ENCODE data around the gene ULK1.

ULK1 gene

GRCh38 chr12:131928080-131928710 is 33.8 kb downstream of the ULK1 start:
- WGBS = 22% methylated on average over 33 of the region's 33 CpGs
- Histone ChIP-seq H3K36me3 (ENCODE audit: insufficient read depth, low read length) (peaks cover 26% of the 10 kb centered on the region), H3K9ac (ENCODE audit: low read depth, low read length) (peak overlapping the region; percentile 84), H3K4me1 (ENCODE audit: insufficient read depth, low read length) (no peaks in the 10 kb centered on the region), H3K27ac (ENCODE audit: low read depth, low read length) (no peak overlapping the region), H3K4me3 (ENCODE audit: low read length) (peak overlapping the region; percentile 89), H3K9me3 (ENCODE audit: insufficient read depth, low read depth, low read length) (0 out of 2 replicates have a peak, but pooled peaks cover 3% of the 10 kb centered on the region), H3K27me3 (ENCODE audit: insufficient read depth, low read length) (no peaks in the 10 kb centered on the region)

- H3K36me3 ChIP-seq (ENCODE audit: insufficient read depth, low read length) = peaks cover 34% of the 10 kb centered on the region
- H3K4me3 ChIP-seq (ENCODE audit: low read length) = peak within 1 kb of the TSS; percentile 89
- H3K9ac ChIP-seq (ENCODE audit: low read depth, low read length) = peak within 1 kb of the TSS; percentile 93
- H3K27me3 ChIP-seq (ENCODE audit: insufficient read depth, low read length) = no peaks in the 10 kb centered on the region
- peak within 1 kb of the TSS; percentile 88 for H3K27ac ChIP-seq (ENCODE audit: low read depth, low read length)
- WGBS = under 1% methylated on average over 74 of the region's 84 CpGs
- H3K9me3 ChIP-seq (ENCODE audit: insufficient read depth, low read depth, low read length) = 0 out of 2 replicates have a peak, but pooled peaks cover 3% of the 10 kb centered on the region
- no peaks in the 10 kb centered on the region for H3K4me1 ChIP-seq (ENCODE audit: insufficient read depth, low read length)
Observed at GRCh38 chr12:131928711-131929580, 34.5 kb downstream of the ULK1 start, which contains the start of gene PUS1. PUS1 (plus strand) TSS chr12:131929276; CDS start chr12:131929723, 447 bp downstream.

- Histone ChIP-seq H3K27ac (ENCODE audit: low read depth, low read length) (peak overlapping the region; percentile 88), H3K9me3 (ENCODE audit: insufficient read depth, low read depth, low read length) (0 out of 2 replicates have a peak, but pooled peaks cover 3% of the 10 kb centered on the region), H3K9ac (ENCODE audit: low read depth, low read length) (peak overlapping the region; percentile 93), H3K4me1 (ENCODE audit: insufficient read depth, low read length) (no peaks in the 10 kb centered on the region), H3K27me3 (ENCODE audit: insufficient read depth, low read length) (no peaks in the 10 kb centered on the region), H3K36me3 (ENCODE audit: insufficient read depth, low read length) (peaks cover 42% of the 10 kb centered on the region), H3K4me3 (ENCODE audit: low read length) (peak overlapping the region; percentile 89)
- 1% methylated on average over 87 of the region's 87 CpGs for WGBS
Observed at GRCh38 chr12:131929581-131930456, 35.4 kb downstream of the ULK1 start.

GRCh38 chr12:131930510-131930909 is 36.1 kb downstream of the ULK1 start:
- no peak overlapping the region for H3K27ac ChIP-seq (ENCODE audit: low read depth, low read length)
- no peaks in the 10 kb centered on the region for H3K4me1 ChIP-seq (ENCODE audit: insufficient read depth, low read length)
- peak overlapping the region; percentile 93; the same call in 1 of the 2 replicates for H3K9ac ChIP-seq (ENCODE audit: low read depth, low read length)
- peaks cover 49% of the 10 kb centered on the region for H3K36me3 ChIP-seq (ENCODE audit: insufficient read depth, low read length)
- H3K4me3 ChIP-seq (ENCODE audit: low read length) = peak overlapping the region; percentile 89
- WGBS = 68% methylated on average over 9 of the region's 9 CpGs
- H3K27me3 ChIP-seq (ENCODE audit: insufficient read depth, low read length) = no peaks in the 10 kb centered on the region
- H3K9me3 ChIP-seq (ENCODE audit: insufficient read depth, low read depth, low read length) = 0 out of 2 replicates have a peak, but pooled peaks cover 3% of the 10 kb centered on the region

GRCh38 chr12:131933387-131933786 is 39.0 kb downstream of the ULK1 start:
- H3K4me1 ChIP-seq (ENCODE audit: insufficient read depth, low read length) = no peaks in the 10 kb centered on the region
- no peak overlapping the region for H3K4me3 ChIP-seq (ENCODE audit: low read length)
- 96% methylated on average over 6 of the region's 8 CpGs for WGBS
- peaks cover 73% of the 10 kb centered on the region for H3K36me3 ChIP-seq (ENCODE audit: insufficient read depth, low read length)
- H3K9ac ChIP-seq (ENCODE audit: low read depth, low read length) = no peak overlapping the region
- H3K9me3 ChIP-seq (ENCODE audit: insufficient read depth, low read depth, low read length) = no peaks in the 10 kb centered on the region
- H3K27ac ChIP-seq (ENCODE audit: low read depth, low read length) = no peak overlapping the region
- no peaks in the 10 kb centered on the region for H3K27me3 ChIP-seq (ENCODE audit: insufficient read depth, low read length)

GRCh38 chr12:131934535-131934934 is 40.1 kb downstream of the ULK1 start:
- H3K27ac ChIP-seq (ENCODE audit: low read depth, low read length) = no peak overlapping the region
- H3K9me3 ChIP-seq (ENCODE audit: insufficient read depth, low read depth, low read length) = no peaks in the 10 kb centered on the region
- WGBS = 96% methylated on average over 11 of the region's 11 CpGs
- H3K4me3 ChIP-seq (ENCODE audit: low read length) = no peak overlapping the region
- no peak overlapping the region for H3K9ac ChIP-seq (ENCODE audit: low read depth, low read length)
- H3K27me3 ChIP-seq (ENCODE audit: insufficient read depth, low read length) = no peaks in the 10 kb centered on the region
- peaks cover 82% of the 10 kb centered on the region for H3K36me3 ChIP-seq (ENCODE audit: insufficient read depth, low read length)
- H3K4me1 ChIP-seq (ENCODE audit: insufficient read depth, low read length) = no peaks in the 10 kb centered on the region

GRCh38 chr12:131938082-131938481 is 43.7 kb downstream of the ULK1 start:
- 76% methylated on average over 6 of the region's 7 CpGs for WGBS
- Histone ChIP-seq H3K9me3 (ENCODE audit: insufficient read depth, low read depth, low read length) (no peaks in the 10 kb centered on the region), H3K27me3 (ENCODE audit: insufficient read depth, low read length) (no peaks in the 10 kb centered on the region), H3K4me1 (ENCODE audit: insufficient read depth, low read length) (no peaks in the 10 kb centered on the region), H3K27ac (ENCODE audit: low read depth, low read length) (no peak overlapping the region), H3K36me3 (ENCODE audit: insufficient read depth, low read length) (peaks cover 87% of the 10 kb centered on the region), H3K4me3 (ENCODE audit: low read length) (no peak overlapping the region), H3K9ac (ENCODE audit: low read depth, low read length) (no peak overlapping the region)

GRCh38 chr12:131939007-131939406 is 44.6 kb downstream of the ULK1 start:
- H3K27me3 ChIP-seq (ENCODE audit: insufficient read depth, low read length) = no peaks in the 10 kb centered on the region
- H3K9me3 ChIP-seq (ENCODE audit: insufficient read depth, low read depth, low read length) = no peaks in the 10 kb centered on the region
- no peak overlapping the region for H3K27ac ChIP-seq (ENCODE audit: low read depth, low read length)
- H3K9ac ChIP-seq (ENCODE audit: low read depth, low read length) = no peak overlapping the region
- H3K36me3 ChIP-seq (ENCODE audit: insufficient read depth, low read length) = peaks cover 87% of the 10 kb centered on the region
- H3K4me3 ChIP-seq (ENCODE audit: low read length) = no peak overlapping the region
- no peaks in the 10 kb centered on the region for H3K4me1 ChIP-seq (ENCODE audit: insufficient read depth, low read length)
- WGBS = 96% methylated on average over 16 of the region's 16 CpGs

GRCh38 chr12:131940141-131940547 is 45.7 kb downstream of the ULK1 start:
- WGBS = 95% methylated on average over 8 of the region's 8 CpGs
- no peak overlapping the region for H3K4me3 ChIP-seq (ENCODE audit: low read length)
- H3K27me3 ChIP-seq (ENCODE audit: insufficient read depth, low read length) = no peaks in the 10 kb centered on the region
- no peaks in the 10 kb centered on the region for H3K9me3 ChIP-seq (ENCODE audit: insufficient read depth, low read depth, low read length)
- H3K27ac ChIP-seq (ENCODE audit: low read depth, low read length) = no peak overlapping the region
- no peaks in the 10 kb centered on the region for H3K4me1 ChIP-seq (ENCODE audit: insufficient read depth, low read length)
- no peak overlapping the region for H3K9ac ChIP-seq (ENCODE audit: low read depth, low read length)
- peaks cover 84% of the 10 kb centered on the region for H3K36me3 ChIP-seq (ENCODE audit: insufficient read depth, low read length)

GRCh38 chr12:131941116-131941986 is 46.9 kb downstream of the ULK1 start:
- Histone ChIP-seq H3K4me1 (ENCODE audit: insufficient read depth, low read length) (no peaks in the 10 kb centered on the region), H3K9me3 (ENCODE audit: insufficient read depth, low read depth, low read length) (no peaks in the 10 kb centered on the region), H3K4me3 (ENCODE audit: low read length) (no peak overlapping the region), H3K36me3 (ENCODE audit: insufficient read depth, low read length) (peaks cover 76% of the 10 kb centered on the region), H3K9ac (ENCODE audit: low read depth, low read length) (no peak overlapping the region), H3K27ac (ENCODE audit: low read depth, low read length) (no peak overlapping the region), H3K27me3 (ENCODE audit: insufficient read depth, low read length) (no peaks in the 10 kb centered on the region)
- 97% methylated on average over 46 of the region's 46 CpGs for WGBS

Data from HUES64 (cell line).